Panc1 (cell line): ENCODE data around the gene TAF11L13. TPM values are rescaled to one million over a fixed set of nuclear protein-coding genes. Genes with fewer than 3 reads are reported as not detected.

Experiments
- ATAC-seq: fragments of 200-7000 bp; cut with Tn5 transposase; 2 replicates; pipeline ENCODE4 v1.9.1; 2020; ENCODE audit warnings: mild to moderate bottlenecking, moderate library complexity
- BruUV-seq: library from RNA; stranded (reverse); fragments of 400-500 nt; replicated peaks from 2 replicates; lab custom pipeline; 2021; lab: Mats Ljungman, UMichigan
- CTCF ChIA-PET: fragments of 300-600 bp; sonication (Branson Sonifier 250); formaldehyde crosslinking; loops from one replicate; lab custom pipeline; 2022; ENCODE audit warnings: antibody characterized with exemption; lab: Charles Lee
- POLR2A ChIA-PET: fragments of 300-600 bp; sonication (Branson Sonifier 250); formaldehyde crosslinking; loops from one replicate; lab custom pipeline; 2022; ENCODE audit warnings: antibody characterized with exemption; lab: Charles Lee
- DNase-seq: peaks from one replicate; pipeline ENCODE4 v3.0.0-alpha.2; 2010; ENCODE audit warnings: low read depth, low spot score
- H3K27ac ChIP-seq: 2 replicates; pipeline ENCODE4 v1.5.1; 2011; ENCODE audit warnings: mild to moderate bottlenecking, low read length, inconsistent platforms
- H3K27me3 ChIP-seq: fragments of 200-500 bp; sonication (Bioruptor generic); 2 replicates; pipeline ENCODE4 v1.6.0; 2014; ENCODE audit warnings: low read length, inconsistent platforms; ENCODE audit not compliant: control insufficient read depth, insufficient read depth
- H3K36me3 ChIP-seq: fragments of 200-500 bp; sonication (Bioruptor generic); 2 replicates; pipeline ENCODE4 v1.5.1; 2014; ENCODE audit warnings: inconsistent platforms, mild to moderate bottlenecking, low read length, moderate library complexity; ENCODE audit not compliant: control insufficient read depth, insufficient read depth
- H3K4me1 ChIP-seq: 2 replicates; pipeline ENCODE4 v1.5.1; 2011; ENCODE audit warnings: inconsistent platforms, mild to moderate bottlenecking, low read length, moderate library complexity; ENCODE audit not compliant: control insufficient read depth, insufficient read depth
- H3K4me3 ChIP-seq, 2 experiments: 2 replicates each; pipeline ENCODE4 v1.5.1; 2011 to 2012; ENCODE audit warnings: low read depth in 2 of 2, low read length in 2 of 2, mild to moderate bottlenecking in 2 of 2, inconsistent platforms in 1 of 2, moderate library complexity in 1 of 2
- H3K9me3 ChIP-seq: fragments of 200-500 bp; sonication (Bioruptor generic); 2 replicates; pipeline ENCODE4 v1.5.1; 2014; ENCODE audit warnings: low read depth, mild to moderate bottlenecking, inconsistent platforms, low read length, moderate library complexity; ENCODE audit not compliant: control insufficient read depth, insufficient read depth
- CTCF ChIP-seq: fragments of 450-650 bp; IDR thresholded peaks from 2 replicates; pipeline ENCODE4 v1.5.1; 2017; ENCODE audit warnings: mild to moderate bottlenecking
- POLR2AphosphoS5 ChIP-seq: IDR thresholded peaks from 2 replicates; pipeline ENCODE4 v1.6.1; 2012; ENCODE audit warnings: mild to moderate bottlenecking, low read depth, low read length, moderate library complexity
- REST ChIP-seq, 2 experiments: IDR thresholded peaks; 2 replicates each; pipeline ENCODE4 v1.6.1; 2011 to 2012; ENCODE audit warnings: low read depth in 2 of 2, control low read depth in 1 of 2, low read length in 1 of 2, mild to moderate bottlenecking in 1 of 2, moderate library complexity in 1 of 2; ENCODE audit not compliant: insufficient read depth in 1 of 2
- SIN3A ChIP-seq: IDR thresholded peaks from 2 replicates; pipeline ENCODE4 v1.6.1; 2012; ENCODE audit warnings: low read depth, mild to moderate bottlenecking, low read length, moderate library complexity, borderline replicate concordance; ENCODE audit not compliant: insufficient read depth
- TCF7L2 ChIP-seq: IDR thresholded peaks from 2 replicates; pipeline ENCODE4 v1.6.1; 2011; ENCODE audit warnings: mild to moderate bottlenecking, low read depth, low read length, inconsistent platforms
- in situ Hi-C: cut with HindIII; loops from 2 replicates; pipeline ENCODE4 v1.10.0; 2016; ENCODE audit warnings: low sequenced_read_pairs, low pct_unique_long_range_greater_than_20kb
- intact Hi-C: fragments of 100-400 bp; cut with micrococcal nuclease; formaldehyde crosslinking; loops from one replicate; pipeline ENCODE4 v1.10.0; 2022; ENCODE audit not compliant: unreplicated experiment
- total RNA-seq: library from RNA; stranded (reverse); gene quantifications from one replicate; pipeline ENCODE4 v1.2.1, GENCODE V29; 2021; ENCODE audit not compliant: unreplicated experiment

TAF11L13 gene
- total RNA-seq, 1 experiment from 2014 or later, result not detected

- BruUV-seq, result no TSS peak
- ChIA-PET POLR2A (no interaction called here), CTCF (no interaction called here)
- no peaks in the 10 kb centered on the region for H3K36me3 ChIP-seq
- H3K27ac ChIP-seq, result no peak overlapping the region
- H3K9me3 ChIP-seq, result no peaks in the 10 kb centered on the region
- ATAC-seq (no peak), DNase-seq (no peak)
- no peak for TF ChIP-seq TCF7L2
- no peak for TF ChIP-seq CTCF
- TF ChIP-seq SIN3A, result no peak
- no peak for TF ChIP-seq POLR2AphosphoS5
- no peak for TF ChIP-seq REST (IDR thresholded peaks at IDR 0.05; ENCODE audit: insufficient read depth in 1 of 2, low read depth in 2 of 2, low read length in 1 of 2)
- in situ Hi-C loops, result no loop called here
- no peaks in the 10 kb centered on the region for H3K27me3 ChIP-seq
- intact Hi-C loops, result no loop called here
- no peaks in the 10 kb centered on the region for H3K4me1 ChIP-seq
- no peak overlapping the region for H3K4me3 ChIP-seq
Observed at GRCh38 chr5:17670353-17670752, 38.5 kb downstream of the TAF11L13 start.

- H3K36me3 ChIP-seq, result no peaks in the 10 kb centered on the region
- intact Hi-C loops, result no loop called here
- H3K27ac ChIP-seq, result no peak overlapping the region
- H3K4me3 ChIP-seq, result no peak overlapping the region
- no peak for TF ChIP-seq TCF7L2
- TF ChIP-seq REST (IDR thresholded peaks at IDR 0.05; ENCODE audit: insufficient read depth in 1 of 2, low read depth in 2 of 2, low read length in 1 of 2), result no peak
- TF ChIP-seq CTCF, result no peak
- no peak for TF ChIP-seq SIN3A
- TF ChIP-seq POLR2AphosphoS5, result no peak
- POLR2A ChIA-PET, result no interaction called here
- no peaks in the 10 kb centered on the region for H3K27me3 ChIP-seq
- H3K9me3 ChIP-seq, result no peaks in the 10 kb centered on the region
- CTCF ChIA-PET, result no interaction called here
- DNase-seq (no peak), ATAC-seq (no peak)
- in situ Hi-C loops, result no loop called here
- no TSS peak for BruUV-seq
- no peaks in the 10 kb centered on the region for H3K4me1 ChIP-seq
Observed at GRCh38 chr5:17678751-17679324, 47.0 kb downstream of the TAF11L13 start.
